ENCODE measurements around the gene SCAMP4.

Gene SCAMP4

GRCh38 chr19:1942078-1942933 is 37.1 kb downstream of the SCAMP4 start:
- peak; percentile 80 for DNase-seq

- DNase-seq = no peak
Observed at GRCh38 chr19:1942934-1943555, 37.8 kb downstream of the SCAMP4 start.

DNA sequence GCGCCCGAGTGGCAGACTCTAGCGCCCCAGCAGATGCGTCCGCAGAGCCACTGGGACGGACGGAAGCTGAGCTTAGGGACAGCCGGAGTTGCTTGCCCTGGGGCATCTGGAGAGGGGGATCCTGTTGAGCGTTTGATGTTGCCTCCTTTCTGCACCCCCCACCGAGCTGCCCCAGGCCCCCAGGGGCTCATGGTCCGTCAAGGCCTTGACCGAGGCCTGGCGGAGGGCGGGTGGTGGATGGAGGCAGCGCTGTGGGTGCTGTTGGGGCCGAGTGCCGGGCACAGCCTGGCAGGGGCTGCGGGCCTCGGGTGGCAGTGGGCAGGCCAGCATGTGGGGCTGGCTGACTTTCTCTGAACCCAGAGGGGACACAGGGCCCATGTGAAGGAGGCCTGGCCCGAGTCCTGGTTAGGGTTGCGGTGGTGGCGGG is 38.5 kb downstream of the SCAMP4 start:
- no peak for DNase-seq

DNA sequence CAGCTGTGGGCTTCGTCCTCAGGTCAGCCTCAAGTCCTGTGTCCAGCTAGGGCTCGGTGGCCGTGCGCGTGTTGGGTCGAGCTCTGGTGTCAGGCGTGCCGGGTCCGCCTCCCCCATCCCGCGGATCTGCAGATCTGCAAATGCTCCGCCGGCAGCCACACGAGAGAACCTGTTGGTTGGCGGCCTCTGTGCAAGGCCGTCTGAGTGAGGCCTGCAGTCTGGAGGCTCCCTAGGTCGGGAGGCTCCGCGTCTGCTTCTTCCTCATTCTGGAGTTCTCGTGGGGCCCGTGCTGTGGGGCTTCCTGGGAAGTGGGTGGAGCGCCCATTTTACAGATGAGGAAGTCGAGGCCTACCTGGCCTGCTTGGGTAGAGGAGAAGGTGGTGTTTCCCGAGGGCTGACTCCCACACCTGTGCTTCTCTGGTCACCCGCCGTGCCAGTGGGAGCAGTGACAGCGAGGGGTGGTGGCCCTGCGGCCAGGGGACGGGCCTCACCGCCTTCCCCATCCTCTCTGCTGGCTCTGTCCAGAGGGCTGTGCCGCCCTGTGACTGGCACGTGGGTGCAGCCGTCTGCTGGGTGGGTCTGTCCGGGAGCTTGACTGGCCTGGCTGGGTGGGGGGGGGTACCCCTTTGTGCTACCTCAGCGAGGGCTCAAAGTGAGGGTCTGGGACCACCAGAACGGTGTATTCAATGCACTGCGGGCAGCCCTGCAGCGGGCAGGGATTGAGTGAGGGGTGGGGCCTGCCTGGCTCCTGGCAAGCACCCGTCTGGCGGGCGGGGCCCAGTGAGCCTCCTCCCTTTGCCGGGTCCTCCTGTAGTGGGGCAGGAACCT is 39.1 kb downstream of the SCAMP4 start:
- no peak for DNase-seq

DNA sequence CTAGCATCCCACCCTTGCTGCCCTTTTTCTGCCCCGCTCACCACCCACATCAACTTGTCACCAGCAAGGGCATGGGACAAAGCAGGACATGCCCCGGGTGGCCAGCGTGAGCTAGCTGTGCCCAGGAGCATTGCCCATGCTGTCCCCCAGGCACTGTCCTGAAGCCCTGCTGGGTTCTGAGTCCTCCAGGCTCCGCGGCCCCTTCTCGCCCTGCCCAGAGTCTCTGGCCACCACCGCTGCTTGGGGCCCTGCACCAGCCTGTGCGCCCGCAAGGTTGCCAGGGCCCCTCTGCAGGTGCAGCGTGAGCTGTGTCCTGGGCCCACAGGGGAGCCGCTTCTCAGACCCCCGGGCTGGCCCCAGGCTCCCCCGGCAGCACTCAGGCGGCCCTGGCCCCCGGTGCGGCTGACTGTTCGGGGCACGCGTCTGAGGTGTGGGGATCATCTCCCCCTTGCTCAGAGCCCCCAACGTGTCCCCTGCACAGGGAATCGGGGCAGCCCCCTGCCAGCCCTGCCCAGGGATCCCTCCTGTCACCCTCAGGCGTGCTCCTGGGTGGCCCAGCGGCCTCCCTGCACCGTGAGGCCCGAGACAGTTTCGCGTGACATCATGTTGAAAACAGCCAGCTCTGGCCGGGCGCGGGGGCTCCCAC is 39.8 kb downstream of the SCAMP4 start:
- DNase-seq = no peak

- DNase-seq = peak; percentile 46
Observed at GRCh38 chr19:1945899-1946298, 40.7 kb downstream of the SCAMP4 start.

DNA sequence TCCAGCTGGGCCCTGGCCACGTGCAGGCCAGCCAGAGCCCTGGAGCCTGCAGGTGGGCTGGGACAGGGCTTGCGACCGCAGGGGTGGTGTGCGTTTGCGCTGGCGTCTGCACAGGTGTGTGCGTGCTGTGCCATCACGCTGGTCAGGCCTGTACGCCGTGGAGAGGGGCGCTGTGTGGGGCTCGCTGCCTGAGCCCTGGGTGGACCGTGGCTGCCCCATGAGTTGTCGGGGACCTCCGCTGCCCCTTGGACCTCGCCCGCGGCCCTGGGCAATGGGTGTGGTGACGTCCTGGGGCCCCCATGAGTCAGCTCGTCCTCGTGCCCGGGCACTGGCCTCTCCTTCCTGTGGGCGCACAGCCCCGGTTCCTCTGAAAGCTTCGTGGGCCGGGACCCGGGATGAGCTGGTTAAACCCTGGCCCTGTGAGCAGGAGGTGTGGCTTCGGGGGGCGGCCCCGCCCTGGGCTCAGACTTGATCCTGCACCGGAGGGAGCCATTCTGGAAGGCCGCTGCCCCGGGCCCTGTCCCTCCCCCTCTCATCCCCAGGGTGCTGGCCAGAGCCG is 42.5 kb downstream of the SCAMP4 start:
- no peak for DNase-seq

GRCh38 chr19:1949304-1950101 is 44.3 kb downstream of the SCAMP4 start:
- DNase-seq = no peak

GRCh38 chr19:1950640-1951039 is 45.4 kb downstream of the SCAMP4 start:
- no peak for DNase-seq

- no peak for DNase-seq
Observed at GRCh38 chr19:1952635-1953034, 47.4 kb downstream of the SCAMP4 start.

- DNase-seq = no peak
Observed at GRCh38 chr19:1953037-1953436, 47.8 kb downstream of the SCAMP4 start.

DNA sequence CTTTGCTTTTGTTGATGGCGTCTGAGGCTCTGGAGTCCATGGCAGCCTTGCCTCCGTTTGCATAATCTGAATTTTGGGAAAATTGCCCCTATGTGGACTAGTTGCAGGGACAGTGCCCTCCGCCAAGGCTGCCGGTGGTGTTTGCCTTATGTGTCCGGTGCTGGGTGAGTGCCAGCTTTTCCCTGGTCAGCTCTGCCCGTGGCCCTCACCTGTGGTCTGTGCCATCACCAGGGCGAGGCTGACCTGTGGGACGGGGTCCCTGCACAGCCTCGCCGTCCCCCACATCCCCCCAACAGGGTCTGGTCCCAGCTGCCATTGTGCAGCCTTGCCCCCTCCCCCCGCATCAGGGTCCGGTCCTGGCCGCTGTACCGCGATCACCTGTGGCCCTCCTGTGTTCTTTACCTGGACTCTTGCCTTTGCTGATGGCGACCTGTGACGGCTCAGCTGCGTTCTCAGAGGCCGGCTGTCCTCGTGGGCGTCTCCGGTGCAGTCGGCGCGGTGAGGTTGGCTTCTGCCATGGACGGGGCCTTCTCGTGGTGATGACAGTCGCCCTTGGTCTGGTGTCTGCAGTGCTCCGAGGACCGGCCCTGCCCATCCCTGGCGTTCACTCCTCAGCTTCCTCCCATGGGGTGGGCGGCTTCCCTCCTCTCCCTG is 48.4 kb downstream of the SCAMP4 start:
- no peak for DNase-seq

DNA sequence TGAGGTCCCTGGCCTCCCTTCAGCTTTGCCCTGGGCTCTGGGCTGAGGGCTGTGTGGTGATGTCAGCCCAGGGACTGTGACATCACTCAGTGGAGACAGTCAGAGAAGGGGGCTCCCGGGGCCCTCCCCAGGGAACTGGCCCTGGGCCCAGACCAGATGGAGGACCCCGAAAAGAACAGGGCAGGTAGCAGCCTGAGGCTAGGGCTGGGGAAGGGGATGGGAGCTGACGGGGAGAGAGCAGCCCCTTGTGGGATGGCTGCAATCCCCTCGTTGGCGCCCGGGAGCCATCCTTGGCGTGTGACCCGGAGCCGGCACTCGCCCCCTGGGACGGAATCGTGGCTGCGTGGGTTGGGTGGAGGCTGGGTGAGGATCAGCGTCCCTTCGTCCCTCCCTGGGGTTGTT is 49.3 kb downstream of the SCAMP4 start:
- no peak for DNase-seq

- no peak for DNase-seq
Observed at GRCh38 chr19:1955171-1956121, 50.2 kb downstream of the SCAMP4 start.

- no peak for DNase-seq
Observed at GRCh38 chr19:1956122-1956494, 50.9 kb downstream of the SCAMP4 start.

- DNase-seq = no peak
Observed at GRCh38 chr19:1956868-1957492, 51.8 kb downstream of the SCAMP4 start.

GRCh38 chr19:1957562-1958248 is 52.5 kb downstream of the SCAMP4 start:
- no peak for DNase-seq

GRCh38 chr19:1959928-1960589 is 54.9 kb downstream of the SCAMP4 start:
- DNase-seq = no peak
